Globus pallidus (tissue), 1 donor: Measurements from ENCODE around the gene PIK3CA.
"Not testable (repeated sequence)": the region's sequence is repeated elsewhere in the genome, so short reads cannot be mapped to it uniquely, and the experiment has no call there.

Experiments
- DNase-seq: peaks from one replicate; pipeline ENCODE4 v3.0.0-alpha.2; 2015; ENCODE audit warnings: low spot score

Gene PIK3CA

DNA sequence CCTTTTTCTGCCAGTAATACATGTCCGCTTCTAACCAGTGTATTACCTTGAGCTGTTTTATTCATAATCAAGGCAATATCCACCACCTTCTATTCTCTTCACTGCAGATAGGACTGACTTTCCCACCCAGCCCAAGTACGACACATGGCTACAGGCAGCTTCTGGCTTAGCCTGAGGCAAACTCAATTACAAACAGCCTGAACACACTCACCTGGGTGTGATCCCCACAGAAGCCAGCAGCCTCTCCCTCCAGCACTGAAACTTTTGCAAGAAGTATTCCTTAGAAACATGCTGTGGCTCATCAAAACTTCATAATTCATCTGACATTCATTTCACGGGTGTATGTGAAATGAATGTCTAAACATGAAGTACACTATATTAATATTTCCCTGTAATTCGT is 116.3 kb downstream of the PIK3CA start:
- DNase-seq: no peak

DNA sequence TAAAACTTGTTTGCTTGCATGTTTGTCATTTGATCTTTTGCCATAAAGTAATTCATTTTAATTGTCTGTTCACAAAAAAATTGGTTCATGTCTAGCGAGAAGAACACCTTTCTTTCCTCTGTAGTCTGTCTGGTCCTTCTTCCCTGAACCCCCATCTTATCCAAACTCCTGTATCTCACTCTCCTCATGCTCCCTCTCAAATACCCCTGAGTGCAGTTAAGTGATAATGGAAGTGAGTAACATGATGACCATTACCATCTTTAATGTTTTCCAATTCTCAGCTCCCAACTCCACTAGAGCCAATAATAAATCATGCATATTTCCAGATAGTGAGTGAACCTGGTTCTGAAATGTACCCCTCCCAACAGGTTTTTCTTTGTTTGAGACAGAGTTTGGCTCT is 116.9 kb downstream of the PIK3CA start:
- DNase-seq: no peak

DNA sequence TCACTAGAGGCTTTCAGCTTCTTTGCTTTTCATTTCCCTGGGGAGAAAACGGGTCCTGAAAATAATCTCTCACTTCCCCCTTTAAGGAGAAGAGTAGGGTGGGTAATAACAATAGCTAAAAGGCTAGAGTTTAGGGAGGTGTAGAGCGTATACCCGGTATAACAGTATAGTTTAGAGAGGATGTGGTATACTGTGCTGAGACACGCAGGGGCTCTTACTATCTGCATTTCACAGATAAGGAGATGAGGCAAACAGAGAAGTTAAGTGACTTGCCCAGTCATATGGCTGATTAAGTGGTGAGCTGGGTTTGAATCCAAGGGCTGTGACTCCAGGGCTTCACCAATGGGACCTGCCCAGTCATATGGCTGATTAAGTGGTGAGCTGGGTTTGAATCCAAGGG is 117.7 kb downstream of the PIK3CA start:
- DNase-seq: no peak

DNA sequence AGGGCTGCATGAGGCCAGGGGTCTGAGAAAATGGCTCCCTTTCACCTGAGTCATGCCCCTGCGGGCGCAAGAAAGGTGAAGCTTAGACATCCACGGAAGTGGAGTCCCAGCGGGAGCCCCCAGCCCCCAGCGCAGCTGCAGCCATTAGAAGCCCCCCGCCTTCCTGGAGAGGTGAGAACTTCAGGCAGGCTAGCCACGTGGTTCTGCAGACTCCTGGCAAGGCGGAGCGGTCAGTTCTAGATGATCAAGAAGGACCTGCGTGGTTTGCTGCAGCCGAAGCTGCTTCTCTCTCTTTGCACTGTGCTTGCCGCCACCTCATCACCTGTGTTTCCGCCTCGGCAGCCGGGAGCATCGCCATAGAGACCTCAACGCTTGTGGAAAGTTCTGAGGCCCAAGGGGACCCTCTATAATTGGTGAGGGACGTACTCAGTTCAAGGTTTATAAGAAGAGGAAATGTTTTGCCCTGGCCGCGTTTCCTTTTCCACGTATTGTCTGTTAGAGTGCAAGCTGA is 118.6 kb downstream of the PIK3CA start:
- DNase-seq: no peak

DNA sequence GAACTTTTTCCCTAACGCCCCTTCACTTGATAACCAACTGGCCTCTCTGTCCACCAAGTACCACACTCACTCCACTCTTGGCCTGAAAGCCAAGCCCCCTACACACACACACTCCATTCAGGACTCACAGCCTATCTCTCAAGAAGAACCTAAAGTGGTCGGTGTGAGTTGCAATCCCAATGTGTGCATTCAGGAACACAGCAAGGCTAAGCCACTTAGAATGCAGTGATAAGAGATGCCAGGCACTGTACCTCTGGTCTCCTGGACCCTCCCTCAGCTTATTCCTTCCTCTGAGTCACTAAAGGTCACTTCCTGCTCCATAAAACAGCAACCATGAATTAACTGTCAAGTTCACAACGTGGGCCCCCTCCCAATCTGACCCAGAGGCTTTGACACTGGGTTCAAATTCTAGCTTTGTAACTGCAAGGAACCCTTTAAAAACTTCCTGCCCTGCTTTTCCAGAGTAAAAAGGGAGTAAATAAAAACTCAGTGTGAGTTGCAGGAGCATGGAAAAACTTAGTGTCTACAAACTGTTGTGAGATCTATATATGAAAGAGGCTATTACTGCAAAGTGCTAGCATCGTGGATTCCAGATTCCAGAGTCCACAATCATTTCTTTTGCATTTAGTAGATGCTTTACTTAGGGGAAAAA is 120.4 kb downstream of the PIK3CA start:
- no peak for DNase-seq

DNA sequence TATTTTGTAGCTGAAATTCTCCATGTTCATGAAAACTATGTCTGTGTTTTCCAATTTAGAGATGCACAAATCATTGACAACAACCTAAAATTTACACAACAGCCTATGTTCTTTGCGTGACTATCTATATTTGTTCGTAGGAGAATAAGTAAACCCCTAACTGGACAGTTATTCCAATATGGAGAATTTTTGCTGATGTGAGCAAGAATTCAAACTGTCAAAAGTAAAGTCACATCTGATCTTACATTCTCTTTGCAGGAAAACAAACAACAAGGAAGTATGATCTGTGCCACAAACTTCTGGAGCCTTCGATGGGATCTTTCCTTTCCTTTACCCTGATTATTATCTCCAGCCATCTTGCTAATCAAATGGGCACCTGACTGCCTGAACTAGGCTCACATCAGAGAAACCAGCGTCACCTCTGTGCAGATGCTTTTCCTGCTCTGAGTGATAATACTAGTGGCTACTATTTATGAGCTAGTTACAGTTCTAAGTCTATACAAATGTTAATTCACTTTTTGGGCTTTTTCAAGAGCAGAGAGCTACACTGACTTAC is 121.1 kb downstream of the PIK3CA start:
- no peak for DNase-seq

DNA sequence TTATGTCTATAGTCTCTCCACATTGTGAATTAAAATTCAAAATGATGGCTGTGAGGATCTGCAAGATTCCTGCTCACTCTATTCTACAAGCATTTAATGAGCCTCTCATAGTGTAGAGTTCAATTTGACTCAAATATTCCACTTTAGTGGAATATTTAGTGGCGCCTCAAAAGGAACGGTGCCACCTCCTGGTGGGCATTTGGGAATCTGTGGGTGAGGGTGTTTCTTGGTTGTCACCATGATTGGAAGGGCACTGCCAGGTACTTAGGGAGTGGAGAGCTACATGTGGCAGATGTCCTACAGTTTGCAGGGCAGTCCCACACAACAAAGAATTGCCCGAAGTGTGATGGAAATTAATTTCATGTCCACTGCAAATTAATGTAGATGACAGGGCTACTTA is 124.2 kb downstream of the PIK3CA start:
- no peak for DNase-seq

DNA sequence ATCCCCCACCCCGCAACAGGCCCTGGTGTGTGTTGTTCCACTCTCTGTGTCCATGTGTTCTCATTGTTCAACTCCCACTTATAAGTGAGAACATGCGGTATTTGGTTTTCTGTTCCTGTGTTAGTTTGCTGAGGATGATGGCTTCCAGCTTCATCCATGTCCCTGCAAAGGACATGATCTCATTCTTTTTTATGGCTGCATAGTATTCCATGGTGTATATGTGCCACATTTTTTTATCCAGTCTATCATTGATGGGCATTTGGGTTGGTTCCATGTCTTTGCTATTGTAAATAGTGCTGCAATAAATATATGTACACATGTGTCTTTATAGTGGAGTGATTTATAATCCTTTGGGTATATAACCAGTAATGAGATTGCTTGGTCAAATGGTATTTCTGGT is 126.3 kb downstream of the PIK3CA start:
- not testable (repeated sequence) for DNase-seq

DNA sequence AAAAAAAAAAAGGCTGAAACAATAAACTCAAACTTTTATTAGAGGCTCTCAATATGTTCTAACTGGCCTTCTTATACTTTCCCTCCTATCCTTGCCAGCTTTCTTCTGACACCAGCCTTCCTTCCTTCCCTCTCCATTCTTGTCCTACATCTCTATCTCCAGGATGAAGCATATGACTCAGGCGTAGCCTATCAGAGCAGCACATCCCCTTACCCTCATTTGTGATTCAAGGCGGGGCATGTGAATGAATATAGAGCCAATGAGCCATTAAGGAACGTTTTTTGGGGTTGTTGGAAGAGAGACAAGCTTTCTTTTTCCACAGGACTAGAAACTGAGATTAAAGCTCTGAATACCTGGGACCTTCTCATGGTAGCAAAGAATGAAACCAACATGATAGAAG is 127.8 kb downstream of the PIK3CA start:
- no peak for DNase-seq

DNA sequence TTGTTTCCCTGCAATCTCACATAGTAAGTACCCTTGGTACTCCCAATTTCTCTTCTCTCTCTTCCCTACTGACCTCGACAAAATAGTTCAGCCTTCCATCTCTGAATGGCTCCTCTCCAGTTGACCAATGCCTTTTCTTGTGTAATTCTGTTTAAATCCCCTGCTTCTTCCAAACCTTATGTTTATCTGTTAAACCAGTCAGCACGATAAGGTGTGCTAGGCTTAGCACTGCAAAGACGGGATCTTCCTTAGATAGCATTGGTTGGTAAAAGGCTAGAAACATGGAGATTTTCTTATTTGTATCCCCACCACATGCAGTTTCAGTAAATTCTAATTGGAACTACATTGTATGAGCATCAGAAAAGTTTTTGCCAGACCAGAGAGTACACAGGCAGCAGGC is 128.6 kb downstream of the PIK3CA start:
- DNase-seq: no peak

DNA sequence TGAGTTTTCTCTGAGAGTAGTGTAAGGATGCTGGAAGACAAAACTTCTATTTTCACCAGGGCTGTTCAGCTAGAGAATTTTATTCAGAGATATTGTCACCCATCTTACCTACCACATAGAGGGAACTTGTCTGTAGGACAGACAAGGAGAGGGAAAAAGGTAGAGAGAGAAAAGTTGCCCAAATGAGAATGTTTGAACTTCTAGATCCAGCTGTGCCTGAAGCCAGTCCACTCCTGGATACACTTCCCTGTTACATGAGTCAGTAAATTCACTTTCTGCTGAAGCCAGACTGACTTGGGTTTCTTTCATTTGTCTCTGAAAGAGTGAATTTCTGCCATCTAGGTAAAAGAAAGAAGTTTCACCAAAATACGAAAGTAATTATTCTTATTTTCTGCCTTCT is 130.0 kb downstream of the PIK3CA start:
- no peak for DNase-seq

DNA sequence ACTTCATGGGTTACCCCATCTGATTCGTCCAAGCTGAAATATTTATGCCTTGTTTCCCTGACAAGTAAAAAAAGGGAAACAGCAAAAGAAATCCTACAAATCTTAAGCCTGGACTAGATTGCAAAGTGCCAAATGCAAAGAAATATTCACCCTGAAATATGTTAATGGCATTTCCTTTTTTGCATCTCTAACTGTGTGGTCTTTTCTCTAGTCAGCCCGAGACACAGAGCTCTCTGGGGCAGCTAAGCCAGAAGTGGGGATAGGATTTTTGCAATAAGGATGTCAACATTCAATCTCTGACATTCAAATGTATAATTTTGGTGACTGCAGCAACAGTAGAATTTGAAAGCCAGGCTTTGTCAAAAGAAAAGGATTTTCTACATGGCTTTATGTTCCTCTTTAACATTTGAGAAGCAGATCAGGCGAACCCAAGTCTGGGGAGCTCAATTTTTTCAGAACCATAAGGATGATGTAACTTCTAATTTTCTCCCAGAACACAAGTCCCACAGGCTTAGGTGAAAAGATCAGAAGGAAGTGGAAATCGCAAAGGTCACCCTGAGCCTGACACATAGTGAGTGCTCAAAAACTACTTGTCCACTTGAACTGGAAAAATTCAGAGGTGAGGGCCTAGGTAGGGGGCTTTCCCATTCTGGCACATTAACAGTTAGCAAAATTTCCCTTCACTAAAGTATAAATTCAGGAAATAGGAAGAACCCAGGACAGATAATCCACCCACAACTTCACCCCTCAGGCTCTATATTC is 131.0 kb downstream of the PIK3CA start:
- no peak for DNase-seq

DNA sequence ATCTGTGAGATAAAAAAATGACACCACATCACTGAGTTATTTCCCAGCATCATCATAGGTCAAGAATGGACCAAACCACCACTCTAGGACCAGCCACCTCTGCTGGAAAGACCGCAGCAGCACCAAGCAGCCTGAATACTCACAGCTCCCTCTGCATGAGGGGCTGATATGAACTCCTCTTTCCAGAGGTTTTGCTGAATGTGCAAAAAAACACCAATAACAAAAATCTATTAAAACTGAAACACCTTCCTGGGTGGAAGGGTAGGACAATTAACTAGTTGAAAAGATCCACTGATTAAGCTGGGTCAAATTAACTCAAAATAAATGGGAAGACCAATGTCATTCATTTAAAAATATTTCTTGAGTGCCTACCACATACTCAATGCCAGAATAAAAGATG is 131.7 kb downstream of the PIK3CA start:
- DNase-seq: no peak

DNA sequence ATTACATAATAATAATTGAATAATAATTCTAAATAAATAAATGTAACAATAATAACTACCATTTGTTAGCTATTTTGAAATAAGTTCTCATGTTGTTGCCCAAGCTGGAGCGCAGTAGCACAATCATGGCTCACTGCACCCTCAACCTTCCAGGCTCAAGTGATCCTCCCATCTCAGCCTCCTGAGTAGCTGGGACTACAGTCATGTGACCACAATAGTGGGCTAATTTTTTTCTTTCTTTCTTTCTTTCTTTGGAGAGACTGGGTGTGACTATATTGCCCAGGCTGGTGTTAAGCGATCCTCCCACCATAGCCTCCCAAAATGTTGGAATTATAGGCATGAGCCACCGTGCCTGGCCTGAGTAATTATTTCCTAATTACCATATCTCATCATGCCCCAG is 133.7 kb downstream of the PIK3CA start:
- no peak for DNase-seq

DNA sequence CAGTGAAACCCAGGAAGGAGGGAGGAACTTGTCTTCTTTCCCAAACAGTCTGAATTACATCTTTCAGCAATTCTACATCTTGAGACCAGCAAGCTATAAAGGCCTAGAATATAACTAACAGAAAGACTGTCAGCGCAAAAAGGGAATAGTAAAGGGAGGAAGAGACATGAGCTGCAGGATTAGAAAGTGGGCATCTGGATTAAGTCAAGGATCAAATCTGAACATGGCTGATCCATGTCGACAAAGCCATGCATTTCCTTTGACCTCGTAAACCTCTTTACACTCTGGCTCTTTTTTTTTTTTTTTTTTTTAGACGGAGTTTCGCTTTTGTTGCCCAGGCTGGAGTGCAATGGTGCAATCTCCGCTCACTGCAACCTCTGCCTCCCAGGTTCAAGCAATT is 138.2 kb downstream of the PIK3CA start:
- no peak for DNase-seq

DNA sequence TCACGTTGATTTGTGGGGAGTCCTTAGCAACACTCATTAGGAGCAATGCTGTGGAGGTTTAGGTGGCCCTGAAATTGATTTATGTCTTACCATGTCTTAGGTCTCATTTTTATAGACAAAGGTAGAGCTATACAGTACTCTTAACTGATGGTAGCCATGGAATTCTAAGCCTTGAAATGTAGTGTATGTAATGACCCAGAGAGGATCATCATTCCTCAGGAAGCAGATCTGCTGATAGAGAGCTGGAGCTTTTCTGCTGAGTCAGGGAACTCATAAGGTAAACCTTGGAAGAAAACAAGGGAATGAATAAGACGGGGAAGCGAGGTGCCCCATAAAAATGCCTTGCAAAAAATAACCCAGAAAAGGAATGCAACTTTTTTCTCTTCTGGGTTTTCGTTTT is 140.7 kb downstream of the PIK3CA start:
- DNase-seq: no peak

DNA sequence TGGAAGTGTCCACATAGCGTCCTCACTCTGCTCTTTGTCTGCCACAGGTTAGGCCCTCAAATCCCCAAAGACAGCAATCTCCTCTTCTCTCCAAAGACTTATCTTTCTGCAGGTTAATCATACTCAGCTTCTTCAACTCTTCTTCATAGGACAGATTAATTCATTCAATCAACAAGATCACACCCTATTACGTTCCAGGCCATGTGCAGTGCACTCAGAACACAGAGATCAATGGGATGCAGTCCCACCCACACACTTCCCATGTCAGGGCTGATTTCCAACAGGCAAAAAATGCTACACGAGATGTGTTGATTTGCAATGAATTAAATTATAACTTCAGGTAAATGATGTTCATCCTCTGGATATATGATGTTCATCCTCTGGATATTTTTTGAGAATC is 141.1 kb downstream of the PIK3CA start:
- no peak for DNase-seq
